ENCODE results near the gene TMEM243. TPM values are rescaled to one million over a fixed set of nuclear protein-coding genes. Genes with fewer than 3 reads are reported as not detected.

TMEM243 gene
- total and polyA plus RNA-seq, 5 donors: 7.1 to 11.2 (median 8.8) TPM

DNA sequence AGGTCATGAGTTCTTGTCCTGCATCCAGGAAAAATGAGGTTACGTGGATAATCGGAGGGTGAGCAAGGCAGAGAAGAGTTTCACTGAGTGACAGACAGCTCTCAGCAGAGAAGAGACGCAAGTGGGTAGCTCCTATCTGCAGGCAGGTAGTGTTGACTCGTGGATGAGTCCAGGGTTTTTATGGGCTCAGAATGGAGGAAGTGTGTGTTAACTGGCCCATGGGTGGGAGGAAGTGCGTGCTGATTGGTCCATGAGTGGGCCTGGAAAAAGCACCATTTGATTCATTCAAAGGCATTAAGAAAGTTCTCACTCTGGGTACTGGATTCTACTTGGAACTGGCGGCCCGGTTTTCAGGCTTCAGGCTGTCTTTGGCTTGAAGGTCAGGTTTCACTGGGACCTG, 72.0 kb downstream of the TMEM243 start:
- no peak overlapping the region for H3K27ac ChIP-seq (ENCODE audit: low read length)
- WGBS: 82% methylated on average over 7 of the region's 7 CpGs
- ATAC-seq (no peak), DNase-seq (no peak)
- H3K9me3 ChIP-seq (ENCODE audit: control insufficient read depth, low read length): no peaks in the 10 kb centered on the region
- no peak overlapping the region for H3K4me3 ChIP-seq (ENCODE audit: low read length)
- no peaks in the 10 kb centered on the region for H3K27me3 ChIP-seq (ENCODE audit: control insufficient read depth, insufficient read depth)
- no peaks in the 10 kb centered on the region for H3K4me1 ChIP-seq (ENCODE audit: control insufficient read depth, insufficient read depth, low read length)
- intact Hi-C loops (cut with DNase I): loop anchor here (5.0 kb wide), 2 partner anchors 210 to 220 kb away; no protein-coding TSS in a partner anchor

- peak; percentile 17 to 67 (median 64) for DNase-seq
- intact Hi-C loops (cut with DNase I): loop anchor here (5.0 kb wide), 2 partner anchors 210 to 220 kb away; no protein-coding TSS in a partner anchor
- ATAC-seq: peak; percentile 44 to 55
Observed at GRCh38 chr7:87146740-87147386, 72.7 kb downstream of the TMEM243 start.

More at GRCh38 chr7:87146740-87147386, 72.7 kb downstream of the TMEM243 start:
- Histone ChIP-seq H3K4me3 (ENCODE audit: low read length) (no peak overlapping the region), H3K27me3 (ENCODE audit: control insufficient read depth, insufficient read depth) (no peaks in the 10 kb centered on the region), H3K9me3 (ENCODE audit: control insufficient read depth, low read length) (no peaks in the 10 kb centered on the region), H3K27ac (ENCODE audit: low read length) (no peak overlapping the region), H3K4me1 (ENCODE audit: control insufficient read depth, insufficient read depth, low read length) (no peaks in the 10 kb centered on the region)
- 84% methylated on average over 25 of the region's 25 CpGs for WGBS

Other genes with a start within 250 kb of the TMEM243 start
- gene ELAPOR2, start 160.1 kb downstream of the TMEM243 start, total RNA-seq: 10 to 100 TPM; 10.7 to 14.0 (median 12.6) TPM
- gene ELAPOR2, start 160.1 kb downstream of the TMEM243 start, polyA plus RNA-seq: 5.3 TPM
- 10 to 100 TPM; 33.5 to 36.5 (median 36.0) TPM for gene DMTF1, start 67.3 kb downstream of the TMEM243 start, total RNA-seq
- 23.7 TPM for gene DMTF1, start 67.3 kb downstream of the TMEM243 start, polyA plus RNA-seq
- 10 to 100 TPM in 2 of 4 donors, 1 to 10 TPM in 2; 7.1 to 13.3 (median 10.5) TPM for gene CROT, start 125.9 kb upstream of the TMEM243 start, total RNA-seq
- gene CROT, start 125.9 kb upstream of the TMEM243 start, polyA plus RNA-seq: 6.3 TPM

Measured in right cardiac atrium (tissue), 5 donors.